Coronary artery (tissue), 2 donors: ENCODE results near the gene PRODH2.

Source experiments
- DNase-seq: peaks from one replicate; pipeline ENCODE4 v3.0.0-alpha.2; 2017; ENCODE audit warnings: low spot score
- H3K27ac ChIP-seq, 2 donors: fragments of 200-600 bp; sonication (generic); one replicate each; pipeline ENCODE4 v1.5.1; 2016 to 2019
- H3K4me3 ChIP-seq: fragments of 200-600 bp; sonication (generic); 2 replicates; pipeline ENCODE4 v1.5.1; 2016; ENCODE audit warnings: mild to moderate bottlenecking, moderate library complexity
- CTCF ChIP-seq: fragments of 200-600 bp; sonication (generic); IDR thresholded peaks from one replicate; pipeline ENCODE4 v1.5.1; 2019; ENCODE audit warnings: antibody characterized with exemption

Gene PRODH2

GRCh38 chr19:35789195-35789977 is 23.3 kb downstream of the PRODH2 start:
- TF ChIP-seq CTCF: no peak
- Histone ChIP-seq H3K27ac (no peak overlapping the region), H3K4me3 (no peak overlapping the region)
- DNase-seq: no peak

GRCh38 chr19:35788205-35788960 is 24.3 kb downstream of the PRODH2 start:
- DNase-seq: no peak
- no peak overlapping the region for H3K4me3 ChIP-seq
- no peak for TF ChIP-seq CTCF
- no peak overlapping the region for H3K27ac ChIP-seq

- no peak for TF ChIP-seq CTCF
- no peak overlapping the region for H3K4me3 ChIP-seq
- no peak overlapping the region for H3K27ac ChIP-seq
- DNase-seq: no peak
Measured at GRCh38 chr19:35787227-35787799, 25.3 kb downstream of the PRODH2 start.

- H3K27ac ChIP-seq: no peak overlapping the region
- no peak overlapping the region for H3K4me3 ChIP-seq
- no peak for TF ChIP-seq CTCF
- DNase-seq: no peak
Measured at GRCh38 chr19:35786299-35787160, 26.1 kb downstream of the PRODH2 start.

- TF ChIP-seq CTCF: no peak
- H3K27ac ChIP-seq: no peak overlapping the region
- no peak overlapping the region for H3K4me3 ChIP-seq
- no peak for DNase-seq
Measured at GRCh38 chr19:35785339-35785627, 27.4 kb downstream of the PRODH2 start.

GRCh38 chr19:35784503-35785338 is 27.9 kb downstream of the PRODH2 start:
- H3K27ac ChIP-seq: no peak overlapping the region

More at GRCh38 chr19:35784503-35785338, 27.9 kb downstream of the PRODH2 start:
- H3K4me3 ChIP-seq: no peak overlapping the region
- TF ChIP-seq CTCF: no peak
- no peak for DNase-seq
